Epithelial cell of proximal tubule (primary cell): ENCODE results near the gene TCEAL2. TPM values are rescaled to one million over a fixed set of nuclear protein-coding genes. Genes with fewer than 3 reads are reported as not detected.
"Not testable (repeated sequence)": the region's sequence is repeated elsewhere in the genome, so short reads cannot be mapped to it uniquely, and the experiment has no call there.

Source experiments
- DNase-seq: peaks from one replicate; pipeline ENCODE4 v3.0.0-alpha.2; 2011; ENCODE audit warnings: low read depth
- H3K4me3 ChIP-seq: 2 replicates; pipeline ENCODE4 v1.5.1; 2011; ENCODE audit warnings: low read depth, mild to moderate bottlenecking, low read length
- CTCF ChIP-seq: conservative IDR thresholded peaks from 2 replicates; pipeline ENCODE4 v1.5.1; 2012; ENCODE audit warnings: low read depth, mild to moderate bottlenecking, low read length
- total RNA-seq: library from RNA; depleted of rRNA; stranded (reverse); fragments of >200 nt; gene quantifications from 2 replicates; pipeline ENCODE4 v1.2.3, GENCODE V29; 2015

Gene TCEAL2
- total RNA-seq, 1 donor from 2014 or later = 3.6 TPM

- DNase-seq = no peak
- H3K4me3 ChIP-seq = no peak overlapping the region
- no peak for TF ChIP-seq CTCF
Observed at GRCh38 chrX:102138064-102138463, 12.6 kb downstream of the TCEAL2 start.

GRCh38 chrX:102140876-102141275 lies 15.4 kb downstream of the TCEAL2 start:
- not testable (repeated sequence) for H3K4me3 ChIP-seq, DNase-seq

- not testable (repeated sequence) for DNase-seq, H3K4me3 ChIP-seq
Observed at GRCh38 chrX:102141631-102142030, 16.2 kb downstream of the TCEAL2 start.

GRCh38 chrX:102142274-102142673 lies 16.8 kb downstream of the TCEAL2 start, which contains the start of gene TCEAL6:
Gene TCEAL6 (minus strand): TSS chrX:102142481.
- DNase-seq, H3K4me3 ChIP-seq: not testable (repeated sequence)

- DNase-seq = no peak
- no peak overlapping the region for H3K4me3 ChIP-seq
- TF ChIP-seq CTCF = peak; percentile 43
Observed at GRCh38 chrX:102154218-102154860, 28.9 kb downstream of the TCEAL2 start.

GRCh38 chrX:102154900-102155805 lies 29.7 kb downstream of the TCEAL2 start:
- TF ChIP-seq CTCF = no peak
- peak overlapping the region; percentile 59 for H3K4me3 ChIP-seq
- DNase-seq = no peak

- DNase-seq = peak; percentile 9
- TF ChIP-seq CTCF = no peak
- H3K4me3 ChIP-seq = peak within 1 kb of the TSS; percentile 59
Observed at GRCh38 chrX:102155806-102156179, 30.3 kb downstream of the TCEAL2 start, which contains the start of gene BEX5. Gene BEX5 (minus strand): TSS chrX:102155977. CDS start chrX:102154265, 1,712 bp downstream.

Other genes starting within 250 kb of the TCEAL2 start
- 0.72 and 2.7 TPM in 2 replicates for gene ZMAT1, start 193.7 kb upstream of the TCEAL2 start, total RNA-seq
- gene TCEAL6, start 16.8 kb downstream of the TCEAL2 start, total RNA-seq = not detected in 2 replicates
- 1.0 and 14.0 TPM in 2 replicates for gene BEX5, start 30.3 kb downstream of the TCEAL2 start, total RNA-seq
- gene TCP11X1, start 89.6 kb downstream of the TCEAL2 start, total RNA-seq = 0.07 TPM in 1 of 2 replicates, not detected in the other
- gene NXF2, start 121.5 kb downstream of the TCEAL2 start, total RNA-seq = not detected in 2 replicates